A549 treated with ZK216348 at 1 μM for 4 hours (cell line): Measurements from ENCODE around the gene SLC46A3. TPM values are rescaled to one million over a fixed set of nuclear protein-coding genes. Genes with fewer than 3 reads are reported as not detected.

Experiments used
- total RNA-seq: library from RNA; stranded (reverse); fragments of 200-300 nt; extraction: Qiagen RNA extraction; gene quantifications from 5 replicates; pipeline ENCODE4 v1.2.3, GENCODE V29; 2022; ENCODE audit warnings: low read depth

SLC46A3 gene, protein sequence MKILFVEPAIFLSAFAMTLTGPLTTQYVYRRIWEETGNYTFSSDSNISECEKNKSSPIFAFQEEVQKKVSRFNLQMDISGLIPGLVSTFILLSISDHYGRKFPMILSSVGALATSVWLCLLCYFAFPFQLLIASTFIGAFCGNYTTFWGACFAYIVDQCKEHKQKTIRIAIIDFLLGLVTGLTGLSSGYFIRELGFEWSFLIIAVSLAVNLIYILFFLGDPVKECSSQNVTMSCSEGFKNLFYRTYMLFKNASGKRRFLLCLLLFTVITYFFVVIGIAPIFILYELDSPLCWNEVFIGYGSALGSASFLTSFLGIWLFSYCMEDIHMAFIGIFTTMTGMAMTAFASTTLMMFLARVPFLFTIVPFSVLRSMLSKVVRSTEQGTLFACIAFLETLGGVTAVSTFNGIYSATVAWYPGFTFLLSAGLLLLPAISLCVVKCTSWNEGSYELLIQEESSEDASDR
- total RNA-seq: 1.3 to 2.2 TPM (median 2.0 TPM) in 5 replicates

GRCh38 chr13:28718543-28719226 is at the start of gene SLC46A3:
TSS of gene SLC46A3 (minus strand) at chr13:28718970. CDS start at chr13:28717998, 972 bp downstream.

DNA sequence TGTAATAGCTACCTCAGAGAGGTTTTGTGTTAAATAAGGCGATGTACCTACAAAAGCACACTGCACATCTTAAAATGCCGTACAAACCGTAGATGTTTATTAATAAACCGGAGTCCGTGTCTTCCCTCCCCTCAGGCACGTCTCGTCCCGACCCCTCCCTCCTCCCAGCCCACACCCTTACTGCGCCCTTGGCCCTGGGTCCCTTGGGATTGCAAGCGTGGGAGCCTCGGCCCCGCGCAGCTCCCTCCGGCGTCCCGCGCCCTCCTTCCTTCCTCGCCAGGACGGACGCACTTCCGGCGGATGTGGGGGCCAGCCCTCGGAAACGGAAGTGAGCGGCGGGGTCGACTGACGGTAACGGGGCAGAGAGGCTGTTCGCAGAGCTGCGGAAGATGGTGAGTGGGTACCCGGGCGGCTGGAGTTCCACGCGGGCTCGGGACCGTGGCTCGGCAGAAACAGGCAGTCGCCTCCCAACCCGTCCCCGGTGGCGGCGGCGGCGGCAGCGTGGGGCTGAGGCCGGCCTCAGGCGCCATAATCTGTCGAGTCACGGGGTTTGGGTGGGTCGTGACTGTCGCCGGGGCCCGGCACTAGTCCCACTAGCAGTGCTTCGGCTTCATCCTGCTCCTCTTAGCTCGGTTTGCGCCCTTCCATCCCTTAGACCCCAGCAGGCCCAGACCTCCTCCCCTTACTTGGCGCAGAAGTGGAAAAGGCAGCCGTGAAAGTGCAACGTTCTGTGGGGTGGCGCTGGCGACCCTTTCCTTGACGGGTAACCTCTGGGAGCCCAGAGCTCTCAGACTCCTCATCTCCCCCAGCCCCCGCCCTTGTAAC is 59.8 kb downstream of the SLC46A3 start, which contains the start of gene POMP:
Gene POMP, plus strand, starts transcription at position 335 of the 825 bp plus-strand sequence. Its CDS starts 55 bp downstream, at position 390.

Other genes starting within 250 kb of the SLC46A3 start
- not detected in 5 replicates for gene FLT1, start 223.8 kb downstream of the SLC46A3 start, total RNA-seq
- gene POMP, start 59.8 kb downstream of the SLC46A3 start, total RNA-seq: 95.5 to 171 TPM (median 103 TPM) in 5 replicates
- 0.04 to 0.05 TPM in 2 of 5 replicates, not detected in the others for gene MTUS2, start 101.4 kb upstream of the SLC46A3 start, total RNA-seq